HL-60 (cell line): ENCODE measurements around the gene ZFYVE9.
A peak's percentile ranks its signal among the peaks of the same experiment; 100 is the strongest.

Experiments
- DNase-seq, 2 experiments: peaks; one replicate each; pipeline ENCODE4 v3.0.0-alpha.2; 2010 to 2020; ENCODE audit warnings: low read depth in 1 of 2, low spot score in 1 of 2
- H3K27ac ChIP-seq: fragments of 250-450 bp; sonication (Bioruptor Pico); replicated peaks from 2 replicates; pipeline ENCODE4 v1.5.1; 2020; ENCODE audit warnings: mild to moderate bottlenecking, moderate library complexity
- H3K27me3 ChIP-seq: fragments of 250-450 bp; sonication (Bioruptor Pico); 2 replicates; pipeline ENCODE4 v1.5.1; 2021; ENCODE audit warnings: mild to moderate bottlenecking, moderate library complexity; ENCODE audit not compliant: insufficient read depth, poor library complexity, severe bottlenecking
- H3K4me3 ChIP-seq: replicated peaks from 2 replicates; pipeline ENCODE4 v1.5.1; 2011; ENCODE audit warnings: mild to moderate bottlenecking, control low read depth, low read length; ENCODE audit not compliant: insufficient read depth
- CTCF ChIP-seq: IDR thresholded peaks from one replicate; pipeline ENCODE4 v1.5.1; 2011; ENCODE audit warnings: low read length, control low read depth, inconsistent platforms; ENCODE audit not compliant: insufficient read depth
- GABPA ChIP-seq: IDR thresholded peaks from 2 replicates; pipeline ENCODE4 v1.6.1; 2012; ENCODE audit warnings: low read depth
- POLR2AphosphoS5 ChIP-seq: IDR thresholded peaks from 2 replicates; pipeline ENCODE4 v1.6.1; 2012; ENCODE audit warnings: low read depth
- REST ChIP-seq: IDR thresholded peaks from 2 replicates; pipeline ENCODE4 v1.6.1; 2012; ENCODE audit warnings: low read depth; ENCODE audit not compliant: insufficient replicate concordance
- SPI1 ChIP-seq: IDR thresholded peaks from 2 replicates; pipeline ENCODE4 v1.6.1; 2012; ENCODE audit warnings: low read depth, mild to moderate bottlenecking, borderline replicate concordance

The ZFYVE9 gene

GRCh38 chr1:52189898-52190480 is 48.1 kb downstream of the ZFYVE9 start:
- Histone ChIP-seq H3K27me3 (no peaks in the 10 kb centered on the region), H3K4me3 (no peak overlapping the region), H3K27ac (no peak overlapping the region)
- TF ChIP-seq SPI1: peak; percentile 50; the same call in 1 of the 2 replicates
- no peak for TF ChIP-seq GABPA
- peak in 1 of 2 experiments; percentile 5 for DNase-seq

GRCh38 chr1:52190500-52191252 is 48.8 kb downstream of the ZFYVE9 start:
- H3K27ac ChIP-seq: no peak overlapping the region
- DNase-seq: no peak
- no peak for TF ChIP-seq REST
- no peak for TF ChIP-seq SPI1
- no peak for TF ChIP-seq CTCF
- TF ChIP-seq GABPA: no peak
- TF ChIP-seq POLR2AphosphoS5: no peak
- H3K27me3 ChIP-seq: no peaks in the 10 kb centered on the region
- H3K4me3 ChIP-seq: no peak overlapping the region

- Histone ChIP-seq H3K27me3 (no peaks in the 10 kb centered on the region), H3K4me3 (no peak overlapping the region), H3K27ac (no peak overlapping the region)
- no peak for DNase-seq
- TF ChIP-seq POLR2AphosphoS5: no peak
- TF ChIP-seq CTCF: no peak
- no peak for TF ChIP-seq REST
- no peak for TF ChIP-seq SPI1
- TF ChIP-seq GABPA: no peak
Observed at GRCh38 chr1:52191395-52191965, 49.6 kb downstream of the ZFYVE9 start.

- no peak overlapping the region for H3K4me3 ChIP-seq
- H3K27me3 ChIP-seq: no peaks in the 10 kb centered on the region
- TF ChIP-seq GABPA: no peak
- TF ChIP-seq SPI1: no peak
- no peak for TF ChIP-seq REST
- TF ChIP-seq POLR2AphosphoS5: no peak
- no peak for TF ChIP-seq CTCF
- H3K27ac ChIP-seq: no peak overlapping the region
- DNase-seq: no peak
Observed at GRCh38 chr1:52192024-52192423, 50.1 kb downstream of the ZFYVE9 start.
